ENCODE results near the gene DHRS7B. TPM values are rescaled to one million over a fixed set of nuclear protein-coding genes. Genes with fewer than 3 reads are reported as not detected.

Gene DHRS7B
- total and polyA plus RNA-seq, 2 of the 13 experiments (the other 11 are each of a cell fraction or from before 2014, with no cell fraction given) = 20.0 to 35.8 TPM

- H2AFZ ChIP-seq (ENCODE audit: low read length) = no peak overlapping the region
- TF ChIP-seq ZNF557 (CRISPR knock-in tag; IDR thresholded peaks at IDR 0.05) = no peak
- TF ChIP-seq CEBPB (IDR thresholded peaks at IDR 0.05; ENCODE audit: borderline replicate concordance, low read depth, low read length) = peak; percentile 84
- TF ChIP-seq THRA (CRISPR knock-in tag; IDR thresholded peaks at IDR 0.05; ENCODE audit: borderline replicate concordance) = no peak
- no peak for TF ChIP-seq RCOR2 (CRISPR knock-in tag; IDR thresholded peaks at IDR 0.05)
- TF ChIP-seq, protein P1, sequence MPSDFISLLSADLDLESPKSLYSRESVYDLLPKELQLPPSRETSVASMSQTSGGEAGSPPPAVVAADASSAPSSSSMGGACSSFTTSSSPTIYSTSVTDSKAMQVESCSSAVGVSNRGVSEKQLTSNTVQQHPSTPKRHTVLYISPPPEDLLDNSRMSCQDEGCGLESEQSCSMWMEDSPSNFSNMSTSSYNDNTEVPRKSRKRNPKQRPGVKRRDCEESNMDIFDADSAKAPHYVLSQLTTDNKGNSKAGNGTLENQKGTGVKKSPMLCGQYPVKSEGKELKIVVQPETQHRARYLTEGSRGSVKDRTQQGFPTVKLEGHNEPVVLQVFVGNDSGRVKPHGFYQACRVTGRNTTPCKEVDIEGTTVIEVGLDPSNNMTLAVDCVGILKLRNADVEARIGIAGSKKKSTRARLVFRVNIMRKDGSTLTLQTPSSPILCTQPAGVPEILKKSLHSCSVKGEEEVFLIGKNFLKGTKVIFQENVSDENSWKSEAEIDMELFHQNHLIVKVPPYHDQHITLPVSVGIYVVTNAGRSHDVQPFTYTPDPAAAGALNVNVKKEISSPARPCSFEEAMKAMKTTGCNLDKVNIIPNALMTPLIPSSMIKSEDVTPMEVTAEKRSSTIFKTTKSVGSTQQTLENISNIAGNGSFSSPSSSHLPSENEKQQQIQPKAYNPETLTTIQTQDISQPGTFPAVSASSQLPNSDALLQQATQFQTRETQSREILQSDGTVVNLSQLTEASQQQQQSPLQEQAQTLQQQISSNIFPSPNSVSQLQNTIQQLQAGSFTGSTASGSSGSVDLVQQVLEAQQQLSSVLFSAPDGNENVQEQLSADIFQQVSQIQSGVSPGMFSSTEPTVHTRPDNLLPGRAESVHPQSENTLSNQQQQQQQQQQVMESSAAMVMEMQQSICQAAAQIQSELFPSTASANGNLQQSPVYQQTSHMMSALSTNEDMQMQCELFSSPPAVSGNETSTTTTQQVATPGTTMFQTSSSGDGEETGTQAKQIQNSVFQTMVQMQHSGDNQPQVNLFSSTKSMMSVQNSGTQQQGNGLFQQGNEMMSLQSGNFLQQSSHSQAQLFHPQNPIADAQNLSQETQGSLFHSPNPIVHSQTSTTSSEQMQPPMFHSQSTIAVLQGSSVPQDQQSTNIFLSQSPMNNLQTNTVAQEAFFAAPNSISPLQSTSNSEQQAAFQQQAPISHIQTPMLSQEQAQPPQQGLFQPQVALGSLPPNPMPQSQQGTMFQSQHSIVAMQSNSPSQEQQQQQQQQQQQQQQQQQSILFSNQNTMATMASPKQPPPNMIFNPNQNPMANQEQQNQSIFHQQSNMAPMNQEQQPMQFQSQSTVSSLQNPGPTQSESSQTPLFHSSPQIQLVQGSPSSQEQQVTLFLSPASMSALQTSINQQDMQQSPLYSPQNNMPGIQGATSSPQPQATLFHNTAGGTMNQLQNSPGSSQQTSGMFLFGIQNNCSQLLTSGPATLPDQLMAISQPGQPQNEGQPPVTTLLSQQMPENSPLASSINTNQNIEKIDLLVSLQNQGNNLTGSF (CRISPR knock-in tag; IDR thresholded peaks at IDR 0.05) = no peak
- peak; percentile 29; the same call in 1 of the 2 replicates for TF ChIP-seq HOXA3 (CRISPR knock-in tag; IDR thresholded peaks at IDR 0.05)
- TF ChIP-seq KLF13 (CRISPR knock-in tag; IDR thresholded peaks at IDR 0.05) = no peak
- TF ChIP-seq, protein P2, sequence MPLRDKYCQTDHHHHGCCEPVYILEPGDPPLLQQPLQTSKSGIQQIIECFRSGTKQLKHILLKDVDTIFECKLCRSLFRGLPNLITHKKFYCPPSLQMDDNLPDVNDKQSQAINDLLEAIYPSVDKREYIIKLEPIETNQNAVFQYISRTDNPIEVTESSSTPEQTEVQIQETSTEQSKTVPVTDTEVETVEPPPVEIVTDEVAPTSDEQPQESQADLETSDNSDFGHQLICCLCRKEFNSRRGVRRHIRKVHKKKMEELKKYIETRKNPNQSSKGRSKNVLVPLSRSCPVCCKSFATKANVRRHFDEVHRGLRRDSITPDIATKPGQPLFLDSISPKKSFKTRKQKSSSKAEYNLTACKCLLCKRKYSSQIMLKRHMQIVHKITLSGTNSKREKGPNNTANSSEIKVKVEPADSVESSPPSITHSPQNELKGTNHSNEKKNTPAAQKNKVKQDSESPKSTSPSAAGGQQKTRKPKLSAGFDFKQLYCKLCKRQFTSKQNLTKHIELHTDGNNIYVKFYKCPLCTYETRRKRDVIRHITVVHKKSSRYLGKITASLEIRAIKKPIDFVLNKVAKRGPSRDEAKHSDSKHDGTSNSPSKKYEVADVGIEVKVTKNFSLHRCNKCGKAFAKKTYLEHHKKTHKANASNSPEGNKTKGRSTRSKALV (CRISPR knock-in tag; IDR thresholded peaks at IDR 0.05) = no peak
- peak; percentile 83 for TF ChIP-seq NR2F6 (IDR thresholded peaks at IDR 0.05)
- peak; percentile 85 for TF ChIP-seq NR2F6 (CRISPR knock-in tag; IDR thresholded peaks at IDR 0.05)
- no peak for TF ChIP-seq SRSF9 (IDR thresholded peaks at IDR 0.05; ENCODE audit: borderline replicate concordance, insufficient read depth, low read depth, low read length, poor library complexity, severe bottlenecking)
- no peak for TF ChIP-seq FOXA1 (IDR thresholded peaks at IDR 0.05)
- peak; percentile 50 for TF ChIP-seq FOXA1 (CRISPR knock-in tag; IDR thresholded peaks at IDR 0.05)
- TF ChIP-seq SOX13 (IDR thresholded peaks at IDR 0.05) = no peak
- TF ChIP-seq SOX13 (CRISPR knock-in tag; conservative IDR thresholded peaks at IDR 0.05 in 1 of 2, IDR thresholded peaks at IDR 0.05 in 1 of 2) = 0 out of 4 replicates have a peak, but pooled peaks of 1 of the 2 experiments have one; percentile 15
- TF ChIP-seq PTBP1 (IDR thresholded peaks at IDR 0.05; ENCODE audit: low read depth, low read length, poor library complexity, severe bottlenecking) = no peak
- no peak for TF ChIP-seq RBM22 (optimal IDR thresholded peaks at IDR 0.05; ENCODE audit: low read length)
- no peak for TF ChIP-seq MIXL1 (CRISPR knock-in tag; IDR thresholded peaks at IDR 0.05)
- no peak for TF ChIP-seq PAF1 (CRISPR knock-in tag; IDR thresholded peaks at IDR 0.05)
- TF ChIP-seq HNF4A (CRISPR knock-in tag; IDR thresholded peaks at IDR 0.05) = peak; percentile 81
These were observed 56.7 kb downstream of the DHRS7B start for GRCh38 chr17:21183468-21183867.

More at GRCh38 chr17:21183468-21183867, 56.7 kb downstream of the DHRS7B start:
- Histone ChIP-seq H3K4me1 (ENCODE audit: insufficient read depth, low read length) (peaks cover 9% of the 10 kb centered on the region), H3K4me3 (replicated peaks in 1 of 3; ENCODE audit: insufficient read depth in 1 of 3, low read depth in 2 of 3, low read length in 3 of 3) (no peak overlapping the region), H3K27me3 (ENCODE audit: control insufficient read depth in 1 of 2, insufficient read depth in 2 of 2, low read length in 2 of 2) (no peaks in the 10 kb centered on the region), H4K20me1 (ENCODE audit: insufficient read depth, low read length) (no peaks in the 10 kb centered on the region), H3K79me2 (ENCODE audit: insufficient read depth, low read length) (no peaks in the 10 kb centered on the region), H3K36me3 (replicated peaks in 1 of 2; ENCODE audit: control insufficient read depth in 1 of 2, insufficient read depth in 2 of 2, low read length in 2 of 2) (peaks cover 6 to 31% of the 10 kb centered on the region in 2 experiments; a peak in 4 of 5 replicates), H3K9me3 (ENCODE audit: low read length) (no peaks in the 10 kb centered on the region), H3K9ac (ENCODE audit: insufficient read depth, low read depth, low read length) (no peak overlapping the region), H3K4me2 (ENCODE audit: low read depth, low read length) (no peak overlapping the region), H3K27ac (ENCODE audit: extremely low read length, insufficient read depth, low read length) (no peak overlapping the region)
- intact Hi-C loops (cut with micrococcal nuclease; ENCODE audit: unreplicated experiment) (no loop called here), in situ Hi-C loops (cut with HindIII; ENCODE audit: extremely low pct_ligation_motif_present, low pct_unique_long_range_greater_than_20kb) (no loop called here)
- ChIA-PET POLR2A (interaction anchor here (0.6 kb wide), 1 partner anchor 96 kb away, joined by 4 read pairs; no protein-coding TSS in a partner anchor), CTCF (ENCODE audit: low intra/inter-chr PET ratio, low total read pairs) (no interaction called here)
- 40% methylated on average over 5 of the region's 5 CpGs for WGBS (ENCODE audit: low lambda C conversion rate)
- ATAC-seq = peak; percentile 69
- no TSS peak for BruUV-seq (replicated peaks)
- peak; percentile 85 for FAIRE-seq
- DNase-seq (ENCODE audit: low spot score) = peak; percentile 50
